IMR-90 (cell line): ENCODE measurements around the gene GIMAP5. TPM values are rescaled to one million over a fixed set of nuclear protein-coding genes. Genes with fewer than 3 reads are reported as not detected.

Experiments
- ATAC-seq: fragments of 200-7000 bp; cut with Tn5 transposase; 2 replicates; pipeline ENCODE4 v1.9.1; 2020; ENCODE audit warnings: low read depth, mild to moderate bottlenecking, moderate library complexity
- BruUV-seq: library from RNA; stranded (reverse); fragments of 400-500 nt; replicated peaks from 2 replicates; lab custom pipeline; 2021; lab: Mats Ljungman, UMichigan
- CTCF ChIA-PET: fragments of 300-600 bp; formaldehyde crosslinking; extraction: SDS; loops from one replicate; lab custom pipeline; 2021; ENCODE audit warnings: antibody characterized with exemption; lab: Yijun Ruan, JAX
- POLR2A ChIA-PET: fragments of 300-600 bp; sonication (Branson Sonifier 250); formaldehyde crosslinking; loops from one replicate; lab custom pipeline; 2022; ENCODE audit warnings: antibody characterized with exemption; ENCODE audit not compliant: unreplicated experiment; lab: Charles Lee
- DNase-seq: peaks from one replicate; pipeline ENCODE4 v3.0.0; 2013
- H2AFZ ChIP-seq: replicated peaks from 2 replicates; pipeline ENCODE3; 2013; ENCODE audit warnings: low read length, mild to moderate bottlenecking; ENCODE audit not compliant: poor library complexity
- H2AK5ac ChIP-seq: 2 replicates; pipeline ENCODE4 v1.6.1; 2013; ENCODE audit warnings: low read depth, low read length, inconsistent platforms
- H2AK9ac ChIP-seq: replicated peaks from 2 replicates; pipeline ENCODE3; 2013; ENCODE audit warnings: mild to moderate bottlenecking, low read depth, low read length, moderate library complexity; ENCODE audit not compliant: poor library complexity
- H2BK120ac ChIP-seq: 2 replicates; pipeline ENCODE4 v1.6.1; 2013; ENCODE audit warnings: low read depth, low read length, inconsistent platforms
- H2BK15ac ChIP-seq: 3 replicates; pipeline ENCODE4 v1.6.1; 2013; ENCODE audit warnings: low read depth, low read length, inconsistent platforms
- H2BK20ac ChIP-seq: 2 replicates; pipeline ENCODE4 v1.6.1; 2013; ENCODE audit warnings: low read depth, mild to moderate bottlenecking, inconsistent platforms, low read length, moderate library complexity
- H2BK5ac ChIP-seq: 2 replicates; pipeline ENCODE4 v1.6.1; 2013; ENCODE audit warnings: mild to moderate bottlenecking, low read depth, low read length, inconsistent platforms; ENCODE audit not compliant: poor library complexity, severe bottlenecking
- H3K14ac ChIP-seq: replicated peaks from 2 replicates; pipeline ENCODE4 v1.6.1; 2013; ENCODE audit warnings: low read depth, low read length, inconsistent platforms
- H3K18ac ChIP-seq: 2 replicates; pipeline ENCODE4 v1.6.1; 2013; ENCODE audit warnings: low read depth, low read length, control low read depth
- H3K23ac ChIP-seq: 2 replicates; pipeline ENCODE4 v1.6.1; 2013; ENCODE audit warnings: low read depth, low read length, inconsistent platforms
- H3K27ac ChIP-seq: 2 replicates; pipeline ENCODE4 v1.5.1; 2013; ENCODE audit warnings: mild to moderate bottlenecking, control low read depth, low read length; ENCODE audit not compliant: insufficient read depth
- H3K27me3 ChIP-seq: 2 replicates; pipeline ENCODE4 v1.6.1; 2013; ENCODE audit warnings: low read length; ENCODE audit not compliant: control insufficient read depth, insufficient read depth
- H3K36me3 ChIP-seq: 2 replicates; pipeline ENCODE4 v1.6.1; 2013; ENCODE audit warnings: low read length, mixed read lengths; ENCODE audit not compliant: control insufficient read depth, insufficient read depth
- H3K4ac ChIP-seq: 2 replicates; pipeline ENCODE4 v1.6.1; 2013; ENCODE audit warnings: low read depth, low read length, inconsistent platforms
- H3K4me1 ChIP-seq: 2 replicates; pipeline ENCODE4 v1.6.1; 2013; ENCODE audit warnings: low read length, mixed read lengths; ENCODE audit not compliant: control insufficient read depth, insufficient read depth
- H3K4me2 ChIP-seq: 2 replicates; pipeline ENCODE4 v1.6.1; 2013; ENCODE audit warnings: low read depth, mild to moderate bottlenecking, control low read depth, low read length, moderate library complexity
- H3K4me3 ChIP-seq: 2 replicates; pipeline ENCODE4 v1.5.1; 2013; ENCODE audit warnings: low read depth, mild to moderate bottlenecking, control low read depth, low read length, moderate library complexity; ENCODE audit not compliant: insufficient read depth
- H3K56ac ChIP-seq: 2 replicates; pipeline ENCODE4 v1.6.1; 2013; ENCODE audit warnings: low read length, inconsistent platforms; ENCODE audit not compliant: insufficient read depth; ENCODE audit errors: extremely low read depth
- H3K79me1 ChIP-seq, 2 experiments: 2 replicates each; pipeline ENCODE4 v1.6.1; 2013; ENCODE audit warnings: low read length in 2 of 2, inconsistent platforms in 1 of 2, low read depth in 1 of 2
- H3K9ac ChIP-seq: 2 replicates; pipeline ENCODE4 v1.6.1; 2013; ENCODE audit warnings: low read depth, low read length, control low read depth
- H3K9me1 ChIP-seq: 2 replicates; pipeline ENCODE4 v1.6.1; 2013; ENCODE audit warnings: low read length, inconsistent platforms; ENCODE audit not compliant: insufficient read depth
- H3K9me3 ChIP-seq: 2 replicates; pipeline ENCODE4 v1.6.1; 2013; ENCODE audit warnings: low read length; ENCODE audit not compliant: control insufficient read depth, insufficient read depth
- H4K20me1 ChIP-seq: 2 replicates; pipeline ENCODE4 v1.6.1; 2013; ENCODE audit warnings: low read length, inconsistent platforms; ENCODE audit not compliant: insufficient read depth
- H4K5ac ChIP-seq: 2 replicates; pipeline ENCODE4 v1.6.1; 2013; ENCODE audit warnings: mild to moderate bottlenecking, low read depth, low read length, control low read depth
- H4K8ac ChIP-seq, 2 experiments: 2 replicates each; pipeline ENCODE4 v1.6.1; 2013; ENCODE audit warnings: low read depth in 2 of 2, low read length in 2 of 2, control low read depth in 1 of 2, inconsistent platforms in 1 of 2
- H4K91ac ChIP-seq: 2 replicates; pipeline ENCODE4 v1.6.1; 2013; ENCODE audit warnings: low read depth, low read length, inconsistent platforms; ENCODE audit not compliant: insufficient read depth
- USF2 ChIP-seq: fragments of 150-350 bp; IDR thresholded peaks from 2 replicates; pipeline ENCODE4 v1.6.1; 2017; ENCODE audit warnings: mild to moderate bottlenecking, antibody characterized with exemption, low read length, low read depth
- WGBS, 2 experiments: methylation state at CpG; one replicate each; pipeline versions ENCODE4 v1.1.5 to v1.1.7; 2013; ENCODE audit warnings: missing lambda C conversion rate in 2 of 2; ENCODE audit not compliant: insufficient read length in 1 of 2; ENCODE audit errors: extremely low coverage in 2 of 2; 5-methylcytosine and 5-hydroxymethylcytosine counted together
- dilution Hi-C: fragments of 300-500 bp; cut with HindIII; formaldehyde crosslinking; loops from one replicate; pipeline ENCODE4 v1.14.3; 2018; ENCODE audit warnings: low sequenced_read_pairs; ENCODE audit not compliant: unreplicated experiment
- in situ Hi-C: fragments of 300-500 bp; cut with MboI; formaldehyde crosslinking; loops from 3 replicates; pipeline ENCODE4 v1.14.3; 2019; ENCODE audit warnings: low sequenced_read_pairs, inconsistent platforms, mixed read lengths
- intact Hi-C: fragments of 100-400 bp; cut with micrococcal nuclease; formaldehyde crosslinking; loops from 2 replicates; pipeline ENCODE4 v1.10.0; 2022
- polyA plus RNA-seq, 3 experiments: library from polyadenylated mRNA; depleted of rRNA; stranded (reverse); fragments of >200 nt; gene quantifications; 2 replicates each; pipeline ENCODE4 v1.2.3, GENCODE V29; 2012; ENCODE audit warnings: low replicate concordance in 1 of 3
- total RNA-seq: library from RNA; depleted of rRNA; stranded (reverse); fragments of >200 nt; gene quantifications from 2 replicates; pipeline ENCODE4 v1.2.3, GENCODE V29; 2012

Gene GIMAP5
- total and polyA plus RNA-seq, 2 of the 4 experiments (the other 2 are of a cell fraction): not detected

GRCh38 chr7:150748376-150748775 is 11.2 kb downstream of the GIMAP5 start:
- Histone ChIP-seq H3K4me1 (no peaks in the 10 kb centered on the region), H2AFZ (no peak overlapping the region), H2AK5ac (no peak overlapping the region), H4K5ac (no peak overlapping the region), H3K27me3 (no peaks in the 10 kb centered on the region; the same call in 1 of the 2 replicates), H2BK20ac (no peak overlapping the region), H4K20me1 (no peaks in the 10 kb centered on the region), H2BK120ac (no peak overlapping the region), H3K23ac (no peak overlapping the region), H3K27ac (no peak overlapping the region), H3K36me3 (no peaks in the 10 kb centered on the region), H3K4me2 (no peak overlapping the region), H3K79me1 (no peaks in the 10 kb centered on the region), H4K91ac (no peak overlapping the region), H3K18ac (no peak overlapping the region), H4K8ac (no peak overlapping the region), H3K14ac (no peak overlapping the region), H2BK5ac (no peak overlapping the region), H2BK15ac (no peak overlapping the region), H3K4ac (no peak overlapping the region), H3K9ac (no peak overlapping the region), H3K9me3 (no peaks in the 10 kb centered on the region), H3K4me3 (no peak overlapping the region), H3K56ac (no peak overlapping the region), H2AK9ac (no peak overlapping the region), H3K9me1 (no peaks in the 10 kb centered on the region)
- CTCF ChIA-PET: no interaction called here
- POLR2A ChIA-PET: no interaction called here
- TF ChIP-seq USF2: no peak
- intact Hi-C loops (no loop called here), in situ Hi-C loops (loop anchor here (25.0 kb wide), 1 partner anchor 436 kb away; the partner anchor contains the start of genes ACTR3C and LRRC61), dilution Hi-C loops (no loop called here)
- ATAC-seq: no peak
- DNase-seq: no peak
- WGBS, 2 experiments: no CpG with 5 or more reads among the region's 4 CpGs
- no TSS peak for BruUV-seq
